ENCODE data around the gene FNTB. TPM values are rescaled to one million over a fixed set of nuclear protein-coding genes. Genes with fewer than 3 reads are reported as not detected.

Gene FNTB
- total and polyA plus RNA-seq, 9 of the 15 experiments (the other 6 are each of a cell fraction or from before 2014, with no cell fraction given) = 6.9 to 23.2 (median 12.2) TPM

DNA sequence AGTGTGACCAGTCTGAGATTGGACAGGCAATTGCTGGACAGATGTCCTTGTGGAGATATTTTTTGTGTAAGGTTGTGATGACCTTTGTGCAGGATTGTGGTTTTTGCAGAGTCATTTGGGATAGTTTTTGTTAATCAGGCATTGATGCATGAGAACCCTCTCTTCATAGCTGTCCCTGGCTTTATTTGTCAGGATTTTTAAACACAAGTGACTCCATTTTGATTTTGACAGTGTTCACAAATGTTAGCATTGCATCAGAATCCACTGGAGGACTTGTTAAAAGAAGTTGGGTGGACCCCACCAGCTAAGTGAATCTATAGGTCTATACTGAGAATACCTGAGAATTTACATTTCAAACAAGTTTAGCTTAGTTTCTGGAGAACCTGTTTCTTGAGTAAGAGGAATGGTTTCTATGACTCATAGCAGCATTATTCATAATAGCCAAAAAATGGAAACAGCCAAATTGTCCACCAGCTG is 11.8 kb downstream of the FNTB start:
- ATAC-seq (no peak; the same call in 2 of the 3 replicates), DNase-seq (ENCODE audit: extremely low read depth in 1 of 4, low spot score in 3 of 4) (no peak), FAIRE-seq (no peak)
- H3K27ac ChIP-seq (ENCODE audit: extremely low read depth, low read depth, low read length) = no peak overlapping the region
- H2AFZ ChIP-seq (ENCODE audit: low read depth, low read length) = no peak overlapping the region
- intact Hi-C loops (cut with micrococcal nuclease) = no loop called here
- H3K4me3 ChIP-seq = no peak overlapping the region
- H3K4me2 ChIP-seq (ENCODE audit: insufficient read depth, low read length) = no peak overlapping the region
- H3K9me3 ChIP-seq (replicated peaks; ENCODE audit: control insufficient read depth, insufficient read depth, low read depth, low read length) = no peaks in the 10 kb centered on the region
- no peaks in the 10 kb centered on the region for H4K20me1 ChIP-seq (replicated peaks; ENCODE audit: control insufficient read depth, insufficient read depth, low read length)
- in situ Hi-C loops (cut with MboI) = no loop called here
- no peaks in the 10 kb centered on the region for H3K27me3 ChIP-seq (ENCODE audit: control insufficient read depth in 2 of 2, insufficient read depth in 2 of 2, low read length in 2 of 2)
- no peaks in the 10 kb centered on the region; a peak in 2 of 5 replicates for H3K4me1 ChIP-seq (replicated peaks in 1 of 2; ENCODE audit: control insufficient read depth in 2 of 2, insufficient read depth in 2 of 2, low read length in 2 of 2)
- no TSS peak for BruUV-seq (replicated peaks)
- no peaks in the 10 kb centered on the region for H3K9me1 ChIP-seq (ENCODE audit: control insufficient read depth, insufficient read depth, low read length)
- H3K79me2 ChIP-seq (ENCODE audit: control insufficient read depth, insufficient read depth, low read length) = peaks cover 25% of the 10 kb centered on the region
- ChIA-PET CTCF (ENCODE audit: low intra/inter-chr PET ratio) (no interaction called here), POLR2A (interaction anchor here (0.7 to 2.3 kb wide), 4 partner anchors 9 to 40 kb away, joined by 3 to 5 read pairs (median 4); partner anchors contain the start of gene FNTB)
- H3K36me3 ChIP-seq (ENCODE audit: control insufficient read depth, insufficient read depth, low read length) = no peaks in the 10 kb centered on the region
- H3K9ac ChIP-seq (ENCODE audit: insufficient read depth in 1 of 2, low read depth in 2 of 2, low read length in 2 of 2) = no peak overlapping the region
- TF ChIP-seq PTTG1 (tag; IDR thresholded peaks at IDR 0.05; ENCODE audit: low read depth) (peak; percentile 83), MEF2D (tag; conservative IDR thresholded peaks at IDR 0.05; ENCODE audit: low read depth) (peak; percentile 78), PTRF (tag; IDR thresholded peaks at IDR 0.05) (0 out of 2 replicates have a peak, but pooled peaks have one; percentile 60), ZNF134 (CRISPR knock-in tag; conservative IDR thresholded peaks at IDR 0.05) (no peak), NR2C1 (IDR thresholded peaks at IDR 0.05) (no peak), NR2C1 (tag; IDR thresholded peaks at IDR 0.05) (peak; percentile 66), JUND (IDR thresholded peaks at IDR 0.05; ENCODE audit: borderline replicate concordance, low read depth, low read length) (no peak), JUND (tag; IDR thresholded peaks at IDR 0.05; ENCODE audit: borderline replicate concordance, low read depth, low read length) (peak; percentile 26; the same call in 1 of the 3 replicates), BACH1 (tag; IDR thresholded peaks at IDR 0.05) (0 out of 2 replicates have a peak, but pooled peaks have one; percentile 31), FOXJ3 (CRISPR knock-in tag; IDR thresholded peaks at IDR 0.05) (no peak), ZNF121 (CRISPR knock-in tag; conservative IDR thresholded peaks at IDR 0.05) (no peak), NR2C2 (CRISPR knock-in tag; IDR thresholded peaks at IDR 0.05) (no peak), NR2C2 (tag; IDR thresholded peaks at IDR 0.05) (peak; percentile 24; the same call in 1 of the 2 replicates), ZNF584 (CRISPR knock-in tag; IDR thresholded peaks at IDR 0.05; ENCODE audit: low read depth) (peak; percentile 76; the same call in 1 of the 2 replicates), POLR3G (IDR thresholded peaks at IDR 0.05; ENCODE audit: extremely low read depth, insufficient read length, insufficient replicate concordance) (no peak)
- TF ChIP-seq, protein P1, sequence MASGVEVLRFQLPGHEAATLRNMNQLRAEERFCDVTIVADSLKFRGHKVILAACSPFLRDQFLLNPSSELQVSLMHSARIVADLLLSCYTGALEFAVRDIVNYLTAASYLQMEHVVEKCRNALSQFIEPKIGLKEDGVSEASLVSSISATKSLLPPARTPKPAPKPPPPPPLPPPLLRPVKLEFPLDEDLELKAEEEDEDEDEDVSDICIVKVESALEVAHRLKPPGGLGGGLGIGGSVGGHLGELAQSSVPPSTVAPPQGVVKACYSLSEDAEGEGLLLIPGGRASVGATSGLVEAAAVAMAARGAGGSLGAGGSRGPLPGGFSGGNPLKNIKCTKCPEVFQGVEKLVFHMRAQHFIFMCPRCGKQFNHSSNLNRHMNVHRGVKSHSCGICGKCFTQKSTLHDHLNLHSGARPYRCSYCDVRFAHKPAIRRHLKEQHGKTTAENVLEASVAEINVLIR (CRISPR knock-in tag; IDR thresholded peaks at IDR 0.05) = 0 out of 2 replicates have a peak, but pooled peaks have one; percentile 36
- TF ChIP-seq, protein P2, sequence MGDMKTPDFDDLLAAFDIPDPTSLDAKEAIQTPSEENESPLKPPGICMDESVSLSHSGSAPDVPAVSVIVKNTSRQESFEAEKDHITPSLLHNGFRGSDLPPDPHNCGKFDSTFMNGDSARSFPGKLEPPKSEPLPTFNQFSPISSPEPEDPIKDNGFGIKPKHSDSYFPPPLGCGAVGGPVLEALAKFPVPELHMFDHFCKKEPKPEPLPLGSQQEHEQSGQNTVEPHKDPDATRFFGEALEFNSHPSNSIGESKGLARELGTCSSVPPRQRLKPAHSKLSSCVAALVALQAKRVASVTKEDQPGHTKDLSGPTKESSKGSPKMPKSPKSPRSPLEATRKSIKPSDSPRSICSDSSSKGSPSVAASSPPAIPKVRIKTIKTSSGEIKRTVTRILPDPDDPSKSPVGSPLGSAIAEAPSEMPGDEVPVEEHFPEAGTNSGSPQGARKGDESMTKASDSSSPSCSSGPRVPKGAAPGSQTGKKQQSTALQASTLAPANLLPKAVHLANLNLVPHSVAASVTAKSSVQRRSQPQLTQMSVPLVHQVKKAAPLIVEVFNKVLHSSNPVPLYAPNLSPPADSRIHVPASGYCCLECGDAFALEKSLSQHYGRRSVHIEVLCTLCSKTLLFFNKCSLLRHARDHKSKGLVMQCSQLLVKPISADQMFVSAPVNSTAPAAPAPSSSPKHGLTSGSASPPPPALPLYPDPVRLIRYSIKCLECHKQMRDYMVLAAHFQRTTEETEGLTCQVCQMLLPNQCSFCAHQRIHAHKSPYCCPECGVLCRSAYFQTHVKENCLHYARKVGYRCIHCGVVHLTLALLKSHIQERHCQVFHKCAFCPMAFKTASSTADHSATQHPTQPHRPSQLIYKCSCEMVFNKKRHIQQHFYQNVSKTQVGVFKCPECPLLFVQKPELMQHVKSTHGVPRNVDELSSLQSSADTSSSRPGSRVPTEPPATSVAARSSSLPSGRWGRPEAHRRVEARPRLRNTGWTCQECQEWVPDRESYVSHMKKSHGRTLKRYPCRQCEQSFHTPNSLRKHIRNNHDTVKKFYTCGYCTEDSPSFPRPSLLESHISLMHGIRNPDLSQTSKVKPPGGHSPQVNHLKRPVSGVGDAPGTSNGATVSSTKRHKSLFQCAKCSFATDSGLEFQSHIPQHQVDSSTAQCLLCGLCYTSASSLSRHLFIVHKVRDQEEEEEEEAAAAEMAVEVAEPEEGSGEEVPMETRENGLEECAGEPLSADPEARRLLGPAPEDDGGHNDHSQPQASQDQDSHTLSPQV (IDR thresholded peaks at IDR 0.05) = peak; percentile 90
- TF ChIP-seq, protein P3, sequence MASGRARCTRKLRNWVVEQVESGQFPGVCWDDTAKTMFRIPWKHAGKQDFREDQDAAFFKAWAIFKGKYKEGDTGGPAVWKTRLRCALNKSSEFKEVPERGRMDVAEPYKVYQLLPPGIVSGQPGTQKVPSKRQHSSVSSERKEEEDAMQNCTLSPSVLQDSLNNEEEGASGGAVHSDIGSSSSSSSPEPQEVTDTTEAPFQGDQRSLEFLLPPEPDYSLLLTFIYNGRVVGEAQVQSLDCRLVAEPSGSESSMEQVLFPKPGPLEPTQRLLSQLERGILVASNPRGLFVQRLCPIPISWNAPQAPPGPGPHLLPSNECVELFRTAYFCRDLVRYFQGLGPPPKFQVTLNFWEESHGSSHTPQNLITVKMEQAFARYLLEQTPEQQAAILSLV (tag; IDR thresholded peaks at IDR 0.05) = peak; percentile 46; the same call in 1 of the 2 replicates

All from K562 (cell line).